ENCODE data around the gene GIPC3.

Gene GIPC3

DNA sequence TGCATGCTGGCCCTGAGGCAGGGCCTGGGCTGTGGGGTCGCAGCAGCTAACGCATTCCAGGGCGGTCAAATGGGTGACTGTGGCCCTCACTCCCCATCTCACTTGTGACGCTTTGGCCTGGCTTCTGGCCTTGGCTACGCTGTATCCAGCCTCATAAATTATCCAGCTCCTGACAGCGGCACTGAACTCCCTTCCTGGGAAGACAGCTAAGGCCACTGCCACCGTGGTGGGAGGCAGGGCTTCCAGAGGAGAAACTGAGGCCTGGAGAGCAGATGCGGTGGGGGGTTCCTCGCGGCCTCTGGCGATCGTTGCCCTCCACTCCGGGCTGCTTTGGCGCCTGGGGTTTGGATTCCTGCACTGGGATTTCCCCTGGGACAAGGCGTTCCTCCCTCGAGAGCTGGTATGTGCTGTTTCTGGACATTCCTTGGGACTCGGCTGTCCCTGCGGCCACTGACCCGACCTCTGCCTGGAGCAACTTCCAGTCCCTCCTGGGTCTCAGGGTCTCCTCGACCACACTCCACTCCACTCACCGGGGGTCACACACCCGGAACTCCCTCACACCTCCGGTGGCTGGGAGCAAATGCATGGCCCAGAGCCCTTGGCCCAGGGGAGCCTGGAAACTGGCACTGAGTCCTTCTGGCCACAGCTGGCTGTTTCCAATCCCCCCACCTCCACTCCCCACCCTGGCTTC is 18.0 kb downstream of the GIPC3 start:
- Histone ChIP-seq H3K36me3 (ENCODE audit: insufficient read depth, insufficient read length, low read length) (peaks cover 5% of the 10 kb centered on the region), H3K4me3 (ENCODE audit: insufficient read length, low read depth) (no peak overlapping the region), H3K9ac (ENCODE audit: insufficient read length, low read depth) (peak overlapping the region; percentile 36), H3K27me3 (ENCODE audit: insufficient read depth, insufficient read length) (peaks cover 18% of the 10 kb centered on the region), H3K4me1 (ENCODE audit: insufficient read depth, insufficient read length) (peaks cover 13% of the 10 kb centered on the region), H3K9me3 (ENCODE audit: insufficient read depth, low read length) (no peaks in the 10 kb centered on the region)
- DNase-seq (ENCODE audit: low read depth, low spot score): no peak
- TF ChIP-seq SUZ12 (IDR thresholded peaks at IDR 0.05; ENCODE audit: extremely low read depth, insufficient read depth, insufficient read length) (no peak), ZNF274 (IDR thresholded peaks at IDR 0.05; ENCODE audit: low read depth, low read length) (no peak), YY1 (IDR thresholded peaks at IDR 0.05; ENCODE audit: insufficient read depth, insufficient read length) (no peak)

DNA sequence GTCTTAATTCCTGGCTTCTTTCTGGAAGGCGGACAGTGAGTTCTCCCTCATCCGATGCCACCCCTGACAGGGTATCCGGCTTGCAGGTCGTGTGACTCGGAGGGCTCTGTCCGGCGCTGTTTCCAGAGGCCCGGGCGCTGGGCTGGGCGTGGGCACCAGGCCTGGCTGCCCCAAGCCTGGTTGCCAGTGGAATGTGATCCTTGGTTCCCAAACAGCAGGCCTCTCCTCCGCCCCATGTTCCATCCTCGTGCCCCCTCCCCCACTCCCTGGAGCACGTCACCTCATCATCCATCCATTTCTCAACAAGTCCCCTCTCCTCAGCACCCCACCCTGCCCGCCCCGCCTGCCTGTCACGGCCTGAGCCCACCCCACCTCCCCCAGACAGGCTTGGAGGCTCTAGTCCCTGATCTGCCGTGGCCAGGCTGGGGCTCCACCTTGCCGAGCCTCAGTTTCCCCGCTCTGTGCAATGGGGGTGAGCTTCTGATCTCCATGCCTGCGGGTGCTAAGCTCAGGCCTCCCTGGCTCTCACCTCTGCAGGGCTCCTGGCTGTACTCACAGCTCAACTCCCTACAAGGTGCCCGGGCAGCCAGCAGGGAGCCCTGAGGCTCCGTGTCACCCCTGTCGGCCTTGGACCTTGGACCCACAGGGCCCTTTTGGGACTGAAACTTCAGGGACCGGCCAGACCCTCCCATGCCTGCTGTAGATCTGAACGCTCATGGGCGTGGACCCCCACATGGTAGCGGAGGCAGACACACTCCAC is 19.1 kb downstream of the GIPC3 start:
- Histone ChIP-seq H3K27me3 (ENCODE audit: insufficient read depth, insufficient read length) (peaks cover 18% of the 10 kb centered on the region), H3K9me3 (ENCODE audit: insufficient read depth, low read length) (no peaks in the 10 kb centered on the region), H3K9ac (ENCODE audit: insufficient read length, low read depth) (no peak overlapping the region), H3K4me3 (ENCODE audit: insufficient read length, low read depth) (no peak overlapping the region), H3K4me1 (ENCODE audit: insufficient read depth, insufficient read length) (peaks cover 15% of the 10 kb centered on the region), H3K36me3 (ENCODE audit: insufficient read depth, insufficient read length, low read length) (peaks cover 6% of the 10 kb centered on the region)
- DNase-seq (ENCODE audit: low read depth, low spot score): no peak
- TF ChIP-seq ZNF274 (IDR thresholded peaks at IDR 0.05; ENCODE audit: low read depth, low read length) (no peak), YY1 (IDR thresholded peaks at IDR 0.05; ENCODE audit: insufficient read depth, insufficient read length) (no peak), SUZ12 (IDR thresholded peaks at IDR 0.05; ENCODE audit: extremely low read depth, insufficient read depth, insufficient read length) (no peak)

GRCh38 chr19:3604987-3605343 is 19.7 kb downstream of the GIPC3 start:
- H3K36me3 ChIP-seq (ENCODE audit: insufficient read depth, insufficient read length, low read length): peaks cover 9% of the 10 kb centered on the region
- no peak for DNase-seq (ENCODE audit: low read depth, low spot score)
- H3K4me1 ChIP-seq (ENCODE audit: insufficient read depth, insufficient read length): peaks cover 15% of the 10 kb centered on the region
- no peak for TF ChIP-seq YY1 (IDR thresholded peaks at IDR 0.05; ENCODE audit: insufficient read depth, insufficient read length)
- no peak for TF ChIP-seq SUZ12 (IDR thresholded peaks at IDR 0.05; ENCODE audit: extremely low read depth, insufficient read depth, insufficient read length)
- no peak for TF ChIP-seq ZNF274 (IDR thresholded peaks at IDR 0.05; ENCODE audit: low read depth, low read length)
- peaks cover 18% of the 10 kb centered on the region for H3K27me3 ChIP-seq (ENCODE audit: insufficient read depth, insufficient read length)
- H3K9me3 ChIP-seq (ENCODE audit: insufficient read depth, low read length): no peaks in the 10 kb centered on the region
- H3K4me3 ChIP-seq (ENCODE audit: insufficient read length, low read depth): no peak overlapping the region
- H3K9ac ChIP-seq (ENCODE audit: insufficient read length, low read depth): no peak overlapping the region

DNA sequence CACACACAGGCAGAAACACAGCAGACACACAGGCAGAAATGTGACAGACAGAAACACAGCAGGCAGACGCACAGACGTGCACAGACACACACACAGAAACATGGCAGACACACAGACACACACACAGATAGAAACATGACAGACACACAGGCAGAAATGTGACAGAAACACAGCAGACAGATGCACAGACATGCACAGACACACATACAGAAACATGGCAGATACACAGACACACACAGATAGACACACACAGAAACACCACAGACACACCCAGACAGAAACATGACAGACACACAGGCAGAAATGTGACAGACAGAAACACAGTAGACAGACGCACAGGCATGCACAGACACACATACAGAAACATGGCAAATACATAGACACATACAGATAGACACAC is 20.1 kb downstream of the GIPC3 start:
- Histone ChIP-seq H3K4me1 (ENCODE audit: insufficient read depth, insufficient read length) (peaks cover 13% of the 10 kb centered on the region), H3K9ac (ENCODE audit: insufficient read length, low read depth) (no peak overlapping the region), H3K36me3 (ENCODE audit: insufficient read depth, insufficient read length, low read length) (peaks cover 10% of the 10 kb centered on the region), H3K4me3 (ENCODE audit: insufficient read length, low read depth) (no peak overlapping the region), H3K9me3 (ENCODE audit: insufficient read depth, low read length) (no peaks in the 10 kb centered on the region), H3K27me3 (ENCODE audit: insufficient read depth, insufficient read length) (peaks cover 18% of the 10 kb centered on the region)
- no peak for DNase-seq (ENCODE audit: low read depth, low spot score)
- TF ChIP-seq YY1 (IDR thresholded peaks at IDR 0.05; ENCODE audit: insufficient read depth, insufficient read length) (no peak), SUZ12 (IDR thresholded peaks at IDR 0.05; ENCODE audit: extremely low read depth, insufficient read depth, insufficient read length) (no peak), ZNF274 (IDR thresholded peaks at IDR 0.05; ENCODE audit: low read depth, low read length) (no peak)

- Histone ChIP-seq H3K9ac (ENCODE audit: insufficient read length, low read depth) (peak overlapping the region; percentile 58), H3K9me3 (ENCODE audit: insufficient read depth, low read length) (no peaks in the 10 kb centered on the region), H3K36me3 (ENCODE audit: insufficient read depth, insufficient read length, low read length) (peaks cover 15% of the 10 kb centered on the region), H3K4me3 (ENCODE audit: insufficient read length, low read depth) (peak overlapping the region; percentile 64), H3K27me3 (ENCODE audit: insufficient read depth, insufficient read length) (peaks cover 18% of the 10 kb centered on the region), H3K4me1 (ENCODE audit: insufficient read depth, insufficient read length) (peaks cover 13% of the 10 kb centered on the region)
- TF ChIP-seq SUZ12 (IDR thresholded peaks at IDR 0.05; ENCODE audit: extremely low read depth, insufficient read depth, insufficient read length) (no peak), YY1 (IDR thresholded peaks at IDR 0.05; ENCODE audit: insufficient read depth, insufficient read length) (no peak), ZNF274 (IDR thresholded peaks at IDR 0.05; ENCODE audit: low read depth, low read length) (no peak)
- no peak for DNase-seq (ENCODE audit: low read depth, low spot score)
These were observed 20.5 kb downstream of the GIPC3 start for GRCh38 chr19:3605770-3606169.

GRCh38 chr19:3606174-3606689 is 21.0 kb downstream of the GIPC3 start:
- TF ChIP-seq YY1 (IDR thresholded peaks at IDR 0.05; ENCODE audit: insufficient read depth, insufficient read length) (no peak), SUZ12 (IDR thresholded peaks at IDR 0.05; ENCODE audit: extremely low read depth, insufficient read depth, insufficient read length) (no peak)

DNA sequence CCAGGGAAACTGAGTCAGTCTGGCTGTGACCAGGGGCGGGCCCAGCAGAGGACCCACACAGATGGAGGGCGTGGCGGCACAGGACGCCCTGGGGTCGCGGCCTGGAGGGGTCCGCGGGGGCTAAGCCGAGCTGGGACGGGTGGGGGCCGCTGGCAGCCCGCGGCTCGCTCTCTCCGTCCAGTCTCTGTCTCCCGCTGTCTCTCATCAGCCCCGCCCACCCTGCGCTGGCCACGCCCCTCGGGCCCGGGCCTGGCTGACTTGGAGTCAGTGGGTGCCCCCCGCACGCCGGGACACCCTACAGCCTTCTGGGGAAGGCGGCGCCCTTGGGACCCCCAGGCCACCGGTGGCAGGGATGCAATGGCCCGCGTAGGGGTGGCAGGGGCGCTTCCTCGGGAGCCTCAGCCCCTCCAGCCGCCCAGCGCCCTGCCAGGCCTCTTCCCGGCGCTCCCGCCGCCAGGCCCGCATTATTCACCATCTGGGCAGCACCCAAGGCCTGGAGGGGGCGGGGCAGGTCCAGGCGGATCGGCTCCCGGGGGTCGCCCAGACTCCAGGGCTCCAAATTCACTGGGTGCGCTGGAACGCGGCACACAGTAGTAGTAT is 21.5 kb downstream of the GIPC3 start, which contains the start of gene TBXA2R:
TSS of gene TBXA2R (minus strand) at position 186 of the 600 bp plus-strand sequence. CDS start 6,241 bp downstream, outside the sequence.
- no peaks in the 10 kb centered on the region for H3K9me3 ChIP-seq (ENCODE audit: insufficient read depth, low read length)
- H3K4me3 ChIP-seq (ENCODE audit: insufficient read length, low read depth): peak within 1 kb of the TSS; percentile 64
- H3K27me3 ChIP-seq (ENCODE audit: insufficient read depth, insufficient read length): peaks cover 18% of the 10 kb centered on the region
- peaks cover 25% of the 10 kb centered on the region for H3K36me3 ChIP-seq (ENCODE audit: insufficient read depth, insufficient read length, low read length)
- DNase-seq (ENCODE audit: low read depth, low spot score): no peak
- H3K4me1 ChIP-seq (ENCODE audit: insufficient read depth, insufficient read length): peaks cover 13% of the 10 kb centered on the region
- peak within 1 kb of the TSS; percentile 74 for H3K9ac ChIP-seq (ENCODE audit: insufficient read length, low read depth)
- TF ChIP-seq SUZ12 (IDR thresholded peaks at IDR 0.05; ENCODE audit: extremely low read depth, insufficient read depth, insufficient read length) (no peak), YY1 (IDR thresholded peaks at IDR 0.05; ENCODE audit: insufficient read depth, insufficient read length) (no peak), ZNF274 (IDR thresholded peaks at IDR 0.05; ENCODE audit: low read depth, low read length) (no peak)

More at GRCh38 chr19:3606174-3606689, 21.0 kb downstream of the GIPC3 start:
- Histone ChIP-seq H3K36me3 (ENCODE audit: insufficient read depth, insufficient read length, low read length) (peaks cover 19% of the 10 kb centered on the region), H3K4me3 (ENCODE audit: insufficient read length, low read depth) (peak overlapping the region; percentile 64), H3K9ac (ENCODE audit: insufficient read length, low read depth) (peak overlapping the region; percentile 58), H3K4me1 (ENCODE audit: insufficient read depth, insufficient read length) (peaks cover 13% of the 10 kb centered on the region), H3K27me3 (ENCODE audit: insufficient read depth, insufficient read length) (peaks cover 18% of the 10 kb centered on the region), H3K9me3 (ENCODE audit: insufficient read depth, low read length) (no peaks in the 10 kb centered on the region)
- DNase-seq (ENCODE audit: low read depth, low spot score): no peak
